Measurements from ENCODE around the gene EEFSEC. TPM values are rescaled to one million over a fixed set of nuclear protein-coding genes. Genes with fewer than 3 reads are reported as not detected.

EEFSEC gene
- total and polyA plus RNA-seq, 2 of the 8 experiments (the other 6 are each of a cell fraction or from before 2014, with no cell fraction given) = 13.1 to 19.8 TPM

DNA sequence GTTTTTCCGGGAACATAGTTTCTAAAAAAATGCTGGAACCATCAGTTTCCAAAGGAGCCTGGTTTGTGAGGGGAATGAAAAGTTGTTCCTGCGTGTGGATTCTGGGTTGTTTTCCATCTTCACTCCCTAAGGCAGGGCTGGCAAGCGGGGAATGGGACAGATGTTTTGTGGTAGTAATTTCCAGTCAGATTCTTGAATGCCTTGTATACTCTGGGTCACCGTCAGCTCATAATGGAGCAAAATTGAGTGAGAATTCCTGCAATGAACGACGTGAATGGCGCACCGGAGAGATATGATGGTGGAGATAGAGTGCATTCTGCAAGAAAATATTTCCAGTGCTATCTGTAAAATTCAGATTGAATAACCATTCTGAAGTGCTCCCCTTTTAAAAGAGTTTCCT lies 19.9 kb downstream of the EEFSEC start:
- Histone ChIP-seq H2AK5ac (ENCODE audit: low read depth, low read length) (no peak overlapping the region), H3K36me3 (ENCODE audit: control insufficient read depth in 2 of 4, insufficient read depth in 4 of 4, low read length in 3 of 4) (no peaks in the 10 kb centered on the region), H3K4me3 (ENCODE audit: extremely low read depth in 1 of 4, insufficient read depth in 2 of 4, low read depth in 3 of 4, low read length in 4 of 4) (no peak overlapping the region), H2BK5ac (ENCODE audit: low read depth, low read length) (no peak overlapping the region), H3K4ac (replicated peaks; ENCODE audit: insufficient read length, low read depth, low read length) (no peak overlapping the region), H3K14ac (ENCODE audit: insufficient read length) (no peak overlapping the region), H3K56ac (replicated peaks; ENCODE audit: insufficient read length, low read depth, low read length) (no peak overlapping the region), H4K5ac (ENCODE audit: insufficient read length, low read depth, low read length) (no peak overlapping the region), H4K20me1 (replicated peaks in 1 of 2; ENCODE audit: control insufficient read depth in 1 of 2, insufficient read depth in 2 of 2, low read length in 2 of 2) (no peaks in the 10 kb centered on the region), H2BK12ac (ENCODE audit: low read depth, low read length) (no peak overlapping the region), H3K79me1 (ENCODE audit: low read depth, low read length) (peaks cover 4% of the 10 kb centered on the region; the same call in 1 of the 2 replicates), H3K18ac (ENCODE audit: extremely low read depth, low read length) (no peak overlapping the region), H3K9me3 (ENCODE audit: insufficient read depth in 2 of 2, low read depth in 1 of 2, low read length in 1 of 2) (no peaks in the 10 kb centered on the region), H4K91ac (replicated peaks; ENCODE audit: insufficient read length, low read length) (no peak overlapping the region), H3K4me2 (ENCODE audit: insufficient read depth in 1 of 2, low read depth in 2 of 2, low read length in 2 of 2) (no peak overlapping the region), H2BK20ac (ENCODE audit: low read length) (no peak overlapping the region), H4K8ac (ENCODE audit: extremely low read depth, insufficient read depth, low read length) (no peak overlapping the region), H3K27me3 (replicated peaks in 1 of 4; ENCODE audit: control insufficient read depth in 3 of 4, extremely low read depth in 1 of 4, insufficient read depth in 3 of 4, low read length in 3 of 4) (no peaks in the 10 kb centered on the region), H3K4me1 (replicated peaks in 1 of 4; ENCODE audit: control insufficient read depth in 3 of 4, insufficient read depth in 4 of 4, low read length in 3 of 4) (peaks cover 2 to 8% (median 7%) of the 10 kb centered on the region in 4 experiments; a peak in 6 of 7 replicates), H2BK15ac (ENCODE audit: low read length) (no peak overlapping the region), H3K9ac (replicated peaks in 1 of 4; ENCODE audit: extremely low read depth in 1 of 4, low read depth in 3 of 4, low read length in 3 of 4) (no peak overlapping the region), H2AFZ (ENCODE audit: low read length) (no peak overlapping the region), H3K23me2 (ENCODE audit: low read depth, low read length) (no peaks in the 10 kb centered on the region), H3K79me2 (ENCODE audit: control insufficient read depth in 1 of 2, insufficient read depth in 2 of 2, low read length in 2 of 2) (0 out of 4 replicates have a peak, but pooled peaks cover 0 to 2% of the 10 kb centered on the region in 2 experiments), H2BK120ac (replicated peaks; ENCODE audit: low read depth, low read length) (no peak overlapping the region), H3K23ac (ENCODE audit: insufficient read length) (no peak overlapping the region), H3K27ac (ENCODE audit: low read depth, low read length) (no peak overlapping the region)
- ChIA-PET CTCF (ENCODE audit: partially characterized antibody) (interaction anchor here (0.6 to 1.6 kb wide), 9 partner anchors 10 to 262 kb away, joined by 3 to 4 read pairs (median 3); no protein-coding TSS in a partner anchor), POLR2A (ENCODE audit: partially characterized antibody) (no interaction called here)
- 92% methylated on average over 8 of the region's 8 CpGs; no CpG with 5 or more reads in 1 of the 2 experiments for WGBS, 2 experiments (ENCODE audit: extremely low coverage in 1 of 2, insufficient coverage in 1 of 2, insufficient read length in 1 of 2, insufficient replicate concordance in 2 of 2, low coverage in 1 of 2, low lambda C conversion rate in 2 of 2, missing lambda C conversion rate in 1 of 2)
- TF ChIP-seq BCL11A (IDR thresholded peaks at IDR 0.05; ENCODE audit: low read depth in 2 of 2, low read length in 2 of 2) (no peak), CEBPB (IDR thresholded peaks at IDR 0.05; ENCODE audit: low read depth, low read length) (no peak), BACH1 (IDR thresholded peaks at IDR 0.05; ENCODE audit: low read length) (no peak), TAF7 (optimal IDR thresholded peaks at IDR 0.05; ENCODE audit: borderline replicate concordance, low read depth, low read length) (no peak), MAFK (IDR thresholded peaks at IDR 0.05; ENCODE audit: low read depth, low read length) (no peak), RBBP5 (IDR thresholded peaks at IDR 0.05; ENCODE audit: borderline replicate concordance, low read depth, low read length) (no peak), FOSL1 (IDR thresholded peaks at IDR 0.05; ENCODE audit: insufficient read depth, low read depth, low read length) (no peak), CHD2 (IDR thresholded peaks at IDR 0.05; ENCODE audit: low read length) (no peak), HDAC2 (IDR thresholded peaks at IDR 0.05; ENCODE audit: borderline replicate concordance in 1 of 2, low read depth in 2 of 2, low read length in 2 of 2) (no peak)
- TF ChIP-seq, protein P1, sequence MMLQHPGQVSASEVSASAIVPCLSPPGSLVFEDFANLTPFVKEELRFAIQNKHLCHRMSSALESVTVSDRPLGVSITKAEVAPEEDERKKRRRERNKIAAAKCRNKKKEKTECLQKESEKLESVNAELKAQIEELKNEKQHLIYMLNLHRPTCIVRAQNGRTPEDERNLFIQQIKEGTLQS (IDR thresholded peaks at IDR 0.05; ENCODE audit: insufficient read depth, low read depth, low read length) = no peak
- DNase-seq (ENCODE audit: low read depth in 1 of 2, low spot score in 2 of 2) (no peak), FAIRE-seq (no peak)
